ENCODE data around the gene SFI1. TPM values are rescaled to one million over a fixed set of nuclear protein-coding genes. Genes with fewer than 3 reads are reported as not detected.

SFI1 gene
- total RNA-seq, 4 donors from 2014 or later = 10.2 to 44.1 (median 33.3) TPM

DNA sequence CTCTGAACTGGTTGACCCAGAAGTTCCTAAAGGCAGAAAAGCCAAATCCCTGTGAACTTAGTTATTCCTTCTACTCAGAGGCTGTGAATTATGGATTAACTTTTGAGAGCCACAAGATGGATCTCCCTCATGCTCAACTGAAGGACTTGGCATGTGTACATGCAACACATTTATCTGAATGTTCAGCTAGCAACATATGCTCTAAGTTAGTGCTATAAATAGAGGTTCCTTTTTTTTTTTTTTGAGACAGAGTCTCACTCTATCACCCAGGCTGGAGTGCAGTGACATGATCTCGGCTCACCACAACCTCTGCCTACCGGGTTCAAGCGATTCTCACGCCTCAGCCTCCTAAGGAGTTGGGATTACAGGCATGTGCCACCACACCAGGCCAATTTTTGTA lies 46.8 kb upstream of the SFI1 start:
- DNase-seq = no peak
- intact Hi-C loops (cut with DNase I; ENCODE audit: low total_unique reads) = no loop called here
- H3K36me3 ChIP-seq = no peaks in the 10 kb centered on the region
- no peak overlapping the region for H3K4me3 ChIP-seq
- no peaks in the 10 kb centered on the region for H3K27me3 ChIP-seq
- H3K27ac ChIP-seq = no peak overlapping the region
- TF ChIP-seq POLR2A (IDR thresholded peaks at IDR 0.05) = no peak
- TF ChIP-seq, protein P1, sequence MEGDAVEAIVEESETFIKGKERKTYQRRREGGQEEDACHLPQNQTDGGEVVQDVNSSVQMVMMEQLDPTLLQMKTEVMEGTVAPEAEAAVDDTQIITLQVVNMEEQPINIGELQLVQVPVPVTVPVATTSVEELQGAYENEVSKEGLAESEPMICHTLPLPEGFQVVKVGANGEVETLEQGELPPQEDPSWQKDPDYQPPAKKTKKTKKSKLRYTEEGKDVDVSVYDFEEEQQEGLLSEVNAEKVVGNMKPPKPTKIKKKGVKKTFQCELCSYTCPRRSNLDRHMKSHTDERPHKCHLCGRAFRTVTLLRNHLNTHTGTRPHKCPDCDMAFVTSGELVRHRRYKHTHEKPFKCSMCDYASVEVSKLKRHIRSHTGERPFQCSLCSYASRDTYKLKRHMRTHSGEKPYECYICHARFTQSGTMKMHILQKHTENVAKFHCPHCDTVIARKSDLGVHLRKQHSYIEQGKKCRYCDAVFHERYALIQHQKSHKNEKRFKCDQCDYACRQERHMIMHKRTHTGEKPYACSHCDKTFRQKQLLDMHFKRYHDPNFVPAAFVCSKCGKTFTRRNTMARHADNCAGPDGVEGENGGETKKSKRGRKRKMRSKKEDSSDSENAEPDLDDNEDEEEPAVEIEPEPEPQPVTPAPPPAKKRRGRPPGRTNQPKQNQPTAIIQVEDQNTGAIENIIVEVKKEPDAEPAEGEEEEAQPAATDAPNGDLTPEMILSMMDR (IDR thresholded peaks at IDR 0.05) = no peak
- H3K4me1 ChIP-seq = no peaks in the 10 kb centered on the region
- H3K9me3 ChIP-seq = no peaks in the 10 kb centered on the region

DNA sequence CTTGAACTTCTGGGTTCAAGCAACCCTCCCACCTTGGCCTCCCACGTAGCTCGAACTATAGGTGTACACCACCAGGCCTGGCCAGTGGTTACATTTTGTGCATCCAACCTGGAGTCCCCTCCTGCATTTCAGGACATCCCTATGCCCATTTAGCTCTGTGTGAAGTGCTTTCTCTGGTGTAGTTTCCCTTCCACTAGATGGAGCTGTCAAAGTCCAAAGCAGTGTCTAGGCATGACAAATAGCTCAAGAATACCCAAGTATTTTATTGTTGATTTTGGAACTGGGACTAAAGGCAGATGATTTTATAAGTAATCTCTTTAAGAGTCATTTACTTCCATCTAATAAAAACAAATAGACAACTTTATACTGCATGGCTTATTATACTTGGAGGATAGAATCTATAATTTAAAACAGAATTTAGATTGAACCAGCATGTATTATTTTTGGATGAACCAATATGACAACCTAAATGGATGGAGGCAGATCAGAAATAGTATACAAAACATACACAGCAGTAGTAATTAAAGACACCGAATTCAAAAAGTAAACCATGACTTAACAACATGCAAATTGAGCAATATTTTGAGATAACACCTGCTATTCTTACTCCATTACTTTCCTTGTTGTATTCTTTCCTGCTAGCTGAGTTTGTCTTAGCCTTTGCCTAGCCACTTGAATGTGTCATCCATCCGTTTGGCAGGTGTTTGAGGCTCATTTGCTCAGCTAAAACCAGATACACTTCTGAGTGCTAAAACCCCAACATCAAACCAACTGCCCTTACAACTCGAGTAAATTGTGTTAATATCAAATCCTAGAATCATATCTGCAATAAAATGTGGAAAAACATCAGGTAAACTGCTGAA lies 44.4 kb upstream of the SFI1 start:
- Histone ChIP-seq H3K27ac (no peak overlapping the region), H3K4me3 (no peak overlapping the region), H3K4me1 (no peaks in the 10 kb centered on the region), H3K36me3 (no peaks in the 10 kb centered on the region), H3K9me3 (no peaks in the 10 kb centered on the region), H3K27me3 (no peaks in the 10 kb centered on the region)
- DNase-seq = no peak
- TF ChIP-seq, protein P1 (IDR thresholded peaks at IDR 0.05) = peak in 1 of 4 experiments; percentile 15
- TF ChIP-seq POLR2A (IDR thresholded peaks at IDR 0.05) = no peak
- intact Hi-C loops (cut with DNase I; ENCODE audit: low total_unique reads) = no loop called here

DNA sequence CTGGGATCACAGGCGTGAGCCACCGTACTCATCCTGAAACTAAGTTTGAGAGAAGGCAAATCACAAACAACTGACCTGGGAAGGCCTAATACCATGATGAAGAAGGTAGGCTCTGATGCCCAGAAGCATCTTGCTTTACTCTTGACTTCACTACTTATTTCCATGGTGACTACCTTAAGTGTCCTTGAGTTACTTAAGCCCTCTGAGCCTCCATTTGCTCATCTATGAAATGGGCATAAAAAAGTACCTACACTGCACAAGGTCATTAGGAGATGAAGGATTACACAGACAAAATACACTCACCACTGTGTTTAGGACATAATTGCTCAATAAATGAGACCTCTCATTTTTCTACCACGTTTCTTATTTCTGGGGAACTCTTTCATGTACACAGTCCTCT lies 34.6 kb upstream of the SFI1 start:
- no peaks in the 10 kb centered on the region for H3K9me3 ChIP-seq
- intact Hi-C loops (cut with DNase I; ENCODE audit: low total_unique reads) = no loop called here
- no peak overlapping the region for H3K4me3 ChIP-seq
- TF ChIP-seq POLR2A (IDR thresholded peaks at IDR 0.05) = no peak
- TF ChIP-seq, protein P1 (IDR thresholded peaks at IDR 0.05) = no peak
- H3K4me1 ChIP-seq = no peaks in the 10 kb centered on the region
- no peak overlapping the region for H3K27ac ChIP-seq
- H3K27me3 ChIP-seq = no peaks in the 10 kb centered on the region
- no peak for DNase-seq
- no peaks in the 10 kb centered on the region for H3K36me3 ChIP-seq

DNA sequence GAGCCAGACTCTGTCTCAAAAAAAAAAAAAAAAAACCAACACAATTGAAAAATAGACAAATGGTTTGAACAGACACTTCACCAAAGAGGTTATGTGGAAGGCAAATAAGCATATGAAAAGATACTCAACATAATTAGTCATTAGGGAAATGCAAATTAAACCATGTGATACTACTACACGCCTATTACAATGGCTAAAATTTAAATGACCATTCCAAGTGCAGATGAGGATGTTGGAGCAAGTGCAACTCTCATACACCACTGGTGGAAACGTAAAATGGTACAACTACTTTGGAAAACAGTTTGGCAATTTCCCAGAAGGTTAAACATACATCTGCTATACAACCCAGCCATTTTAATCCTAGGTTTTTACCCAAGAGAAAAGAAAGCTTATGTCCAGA lies 31.0 kb upstream of the SFI1 start:
- no peak overlapping the region for H3K4me3 ChIP-seq
- H3K27me3 ChIP-seq = no peaks in the 10 kb centered on the region
- TF ChIP-seq, protein P1 (IDR thresholded peaks at IDR 0.05) = no peak
- no peak for TF ChIP-seq POLR2A (IDR thresholded peaks at IDR 0.05)
- intact Hi-C loops (cut with DNase I; ENCODE audit: low total_unique reads) = no loop called here
- DNase-seq = no peak
- H3K27ac ChIP-seq = no peak overlapping the region
- H3K9me3 ChIP-seq = no peaks in the 10 kb centered on the region
- no peaks in the 10 kb centered on the region for H3K36me3 ChIP-seq
- H3K4me1 ChIP-seq = no peaks in the 10 kb centered on the region

DNA sequence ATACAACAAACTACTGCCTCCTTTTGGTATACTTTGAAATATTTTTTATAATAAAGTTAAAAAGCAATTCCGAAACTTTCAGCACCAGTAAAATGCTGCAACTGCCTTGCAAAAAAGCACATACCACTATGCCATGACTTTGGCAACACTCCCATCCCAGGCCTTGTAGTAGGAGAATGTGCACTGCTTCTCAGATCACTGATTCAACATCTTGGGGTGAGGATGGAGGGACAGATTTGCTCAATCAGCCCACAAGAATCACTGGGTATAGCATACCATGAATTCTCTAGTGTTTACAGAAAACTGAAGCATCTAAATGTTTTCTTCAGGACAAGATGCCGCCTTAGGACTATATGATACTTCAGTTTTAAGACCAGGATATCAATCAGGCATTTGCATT lies 21.6 kb upstream of the SFI1 start:
- TF ChIP-seq POLR2A (IDR thresholded peaks at IDR 0.05) = no peak
- TF ChIP-seq, protein P1 (IDR thresholded peaks at IDR 0.05) = no peak
- Histone ChIP-seq H3K4me3 (no peak overlapping the region), H3K27ac (no peak overlapping the region), H3K27me3 (no peaks in the 10 kb centered on the region), H3K36me3 (no peaks in the 10 kb centered on the region), H3K4me1 (no peaks in the 10 kb centered on the region), H3K9me3 (no peaks in the 10 kb centered on the region)
- intact Hi-C loops (cut with DNase I; ENCODE audit: low total_unique reads) = no loop called here
- DNase-seq = no peak
